HCT116 (cell line): ENCODE measurements around the gene PHYKPL. TPM values are rescaled to one million over a fixed set of nuclear protein-coding genes. Genes with fewer than 3 reads are reported as not detected.

Experiments used
- ATAC-seq: fragments of 200-7000 bp; cut with Tn5 transposase; 2 replicates; pipeline ENCODE4 v1.9.1; 2020; ENCODE audit warnings: mild to moderate bottlenecking, moderate library complexity
- BruUV-seq: library from RNA; stranded (reverse); fragments of 400-500 nt; replicated peaks from 2 replicates; lab custom pipeline; 2021; lab: Mats Ljungman, UMichigan
- CTCF ChIA-PET: fragments of 300-600 bp; sonication (Branson Sonifier 250); formaldehyde crosslinking; loops from one replicate; lab custom pipeline; 2021; ENCODE audit warnings: antibody characterized with exemption; lab: Charles Lee
- POLR2A ChIA-PET: fragments of 300-600, 350-600 bp; sonication (Branson Sonifier 250); formaldehyde crosslinking; loops from one replicate; lab custom pipeline; 2021; ENCODE audit warnings: antibody characterized with exemption; lab: Charles Lee
- RAD21 ChIA-PET, 2 experiments: fragments of 300-600 bp; sonication (Branson Sonifier 250); formaldehyde crosslinking; loops; one replicate each; lab custom pipeline; 2023; ENCODE audit warnings: low total read pairs in 2 of 2; ENCODE audit not compliant: uncharacterized antibody in 2 of 2, unreplicated experiment in 2 of 2, low non-redundant PET in 1 of 2; lab: Charles Lee
- DNase-seq: peaks from one replicate; pipeline ENCODE4 v3.0.0-alpha.2; 2010; ENCODE audit warnings: low read depth, low spot score
- H2AFZ ChIP-seq: fragments of 200-600 bp; shearing (Covaris generic), sonication (generic); 2 replicates; pipeline ENCODE4 v1.6.1; 2017; ENCODE audit warnings: low read depth, mixed run types, mixed read lengths, antibody characterized with exemption, low read length; ENCODE audit not compliant: poor library complexity, severe bottlenecking
- H3K27ac ChIP-seq: 2 replicates; pipeline ENCODE4 v1.5.1; 2012; ENCODE audit warnings: low read depth, low read length
- H3K27me3 ChIP-seq: fragments of 200-600 bp; sonication (generic); 2 replicates; pipeline ENCODE4 v1.6.1; 2016; ENCODE audit warnings: mixed run types, low read length, mixed read lengths; ENCODE audit not compliant: insufficient read depth
- H3K36me3 ChIP-seq, 2 experiments: fragments of 200-500 bp in 1 of 2; fragments of 200-600 bp in 1 of 2; sonication (Bioruptor generic) in 1 of 2; sonication (generic) in 1 of 2; 2 replicates each; pipeline versions ENCODE4 v1.5.1 to v1.6.1; 2014 to 2016; ENCODE audit warnings: low read length in 2 of 2, inconsistent platforms in 1 of 2, mixed read lengths in 1 of 2, mixed run types in 1 of 2; ENCODE audit not compliant: insufficient read depth in 2 of 2, control insufficient read depth in 1 of 2
- H3K4me1 ChIP-seq, 2 experiments: fragments of 200-600 bp in 1 of 2; sonication (generic) in 1 of 2; 2 replicates each; pipeline versions ENCODE4 v1.5.1 to v1.6.1; 2012 to 2017; ENCODE audit warnings: low read length in 2 of 2, inconsistent platforms in 1 of 2, mild to moderate bottlenecking in 1 of 2, mixed read lengths in 1 of 2, mixed run types in 1 of 2, moderate library complexity in 1 of 2; ENCODE audit not compliant: insufficient read depth in 2 of 2, control insufficient read depth in 1 of 2
- H3K4me2 ChIP-seq: fragments of 200-600 bp; sonication (generic); 2 replicates; pipeline ENCODE4 v1.6.1; 2017; ENCODE audit warnings: mixed run types, low read length, mixed read lengths
- H3K4me3 ChIP-seq, 2 experiments: fragments of 200-600 bp in 1 of 2; sonication (generic) in 1 of 2; replicated peaks in 1 of 2; 2 replicates each; pipeline ENCODE4 v1.5.1; 2011 to 2016; ENCODE audit warnings: low read length in 2 of 2, control low read depth in 1 of 2, low read depth in 1 of 2, mild to moderate bottlenecking in 1 of 2, mixed read lengths in 1 of 2, mixed run types in 1 of 2
- H3K79me2 ChIP-seq: fragments of 200-600 bp; sonication (generic); 2 replicates; pipeline ENCODE4 v1.6.1; 2017; ENCODE audit warnings: mild to moderate bottlenecking, mixed run types, low read length, moderate library complexity, mixed read lengths; ENCODE audit not compliant: insufficient read depth
- H3K9ac ChIP-seq: fragments of 200-600 bp; sonication (generic); 2 replicates; pipeline ENCODE4 v1.6.1; 2016; ENCODE audit warnings: low read length, mixed read lengths
- H3K9me2 ChIP-seq: fragments of 200-600 bp; sonication (generic), shearing (Covaris generic); 2 replicates; pipeline ENCODE4 v1.6.1; 2017; ENCODE audit warnings: mixed run types, mild to moderate bottlenecking, moderate library complexity; ENCODE audit not compliant: insufficient read depth
- H3K9me3 ChIP-seq, 2 experiments: fragments of 200-500 bp in 1 of 2; fragments of 200-600 bp in 1 of 2; sonication (Bioruptor generic) in 1 of 2; sonication (generic) in 1 of 2; 2 replicates each; pipeline ENCODE4 v1.6.1; 2014 to 2017; ENCODE audit warnings: low read length in 2 of 2, mixed read lengths in 2 of 2, inconsistent platforms in 1 of 2, low read depth in 1 of 2, mild to moderate bottlenecking in 1 of 2, mixed run types in 1 of 2, moderate library complexity in 1 of 2; ENCODE audit not compliant: control insufficient read depth in 1 of 2, insufficient read depth in 1 of 2
- H4K20me1 ChIP-seq: fragments of 200-600 bp; sonication (generic), shearing (Covaris generic); 2 replicates; pipeline ENCODE4 v1.6.1; 2017; ENCODE audit warnings: mixed run types, mild to moderate bottlenecking, moderate library complexity; ENCODE audit not compliant: insufficient read depth
- ATF3 ChIP-seq: IDR thresholded peaks from 2 replicates; pipeline ENCODE4 v1.6.1; 2012
- CBX3 ChIP-seq: IDR thresholded peaks from 2 replicates; pipeline ENCODE4 v1.6.1; 2012; ENCODE audit warnings: low read depth
- CTCF ChIP-seq, 3 experiments: fragments of 200-600 bp in 1 of 3; sonication (generic) in 1 of 3; IDR thresholded peaks in 2 of 3; conservative IDR thresholded peaks in 1 of 3; 2 replicates each; pipeline ENCODE4 v1.5.1; 2012 to 2017; ENCODE audit warnings: low read depth in 2 of 3, low read length in 2 of 3, antibody characterized with exemption in 1 of 3, borderline replicate concordance in 1 of 3, control low read depth in 1 of 3, mild to moderate bottlenecking in 1 of 3, mixed read lengths in 1 of 3, mixed run types in 1 of 3, moderate library complexity in 1 of 3; ENCODE audit not compliant: insufficient read depth in 1 of 3
- ELF1 ChIP-seq: IDR thresholded peaks from 2 replicates; pipeline ENCODE4 v1.6.1; 2012; ENCODE audit warnings: low read depth, borderline replicate concordance
- EZH2 ChIP-seq: fragments of 200-600 bp; sonication (generic); IDR thresholded peaks from 2 replicates; pipeline ENCODE4 v1.6.1; 2017; ENCODE audit warnings: antibody characterized with exemption, mixed run types
- FOSL1 ChIP-seq: IDR thresholded peaks from 2 replicates; pipeline ENCODE4 v1.6.1; 2012; ENCODE audit warnings: low read depth
- RAD21 ChIP-seq: IDR thresholded peaks from 2 replicates; pipeline ENCODE4 v1.6.1; 2012; ENCODE audit warnings: low read depth, mild to moderate bottlenecking
- REST ChIP-seq: IDR thresholded peaks from 2 replicates; pipeline ENCODE4 v1.6.1; 2012; ENCODE audit warnings: low read depth
- SP1 ChIP-seq: IDR thresholded peaks from 2 replicates; pipeline ENCODE4 v1.6.1; 2012; ENCODE audit warnings: low read depth
- SRF ChIP-seq: IDR thresholded peaks from 2 replicates; pipeline ENCODE4 v1.6.1; 2012; ENCODE audit warnings: low read depth
- TCF7L2 ChIP-seq: IDR thresholded peaks from 2 replicates; pipeline ENCODE4 v1.7.0; 2011; ENCODE audit warnings: borderline replicate concordance, inconsistent platforms; ENCODE audit not compliant: insufficient read depth, insufficient read length; ENCODE audit errors: extremely low read depth
- ZBTB33 ChIP-seq: IDR thresholded peaks from 2 replicates; pipeline ENCODE4 v1.6.1; 2011; ENCODE audit warnings: mild to moderate bottlenecking, low read length, moderate library complexity; ENCODE audit not compliant: insufficient replicate concordance; ENCODE audit errors: extremely low read depth
- ZNF274 ChIP-seq: fragments of 200-500 bp; sonication (Bioruptor generic); IDR thresholded peaks from 2 replicates; pipeline ENCODE4 v1.6.1; 2014; ENCODE audit warnings: mild to moderate bottlenecking, low read depth, low read length, inconsistent platforms
- intact Hi-C: fragments of 100-400 bp; cut with micrococcal nuclease; formaldehyde crosslinking; loops from 2 replicates; pipeline ENCODE4 v1.10.0; 2022
- total RNA-seq: library from RNA; stranded (reverse); gene quantifications from one replicate; pipeline ENCODE4 v1.2.1, GENCODE V29; 2021; ENCODE audit not compliant: unreplicated experiment

Gene PHYKPL
- total RNA-seq, 1 experiment from 2014 or later: 57.8 TPM

- no peak for TF ChIP-seq ZBTB33
- no peak for TF ChIP-seq ATF3
- no peak for TF ChIP-seq FOSL1
Observed at GRCh38 chr5:178186427-178186826, 46.2 kb downstream of the PHYKPL start (continued).

GRCh38 chr5:178182158-178182876 is 50.3 kb downstream of the PHYKPL start:
- Histone ChIP-seq H3K9ac (no peak overlapping the region), H3K27ac (no peak overlapping the region), H3K4me2 (no peak overlapping the region), H3K9me3 (no peaks in the 10 kb centered on the region), H3K79me2 (no peaks in the 10 kb centered on the region), H3K27me3 (no peaks in the 10 kb centered on the region), H2AFZ (no peak overlapping the region), H3K4me3 (no peak overlapping the region), H3K9me2 (no peaks in the 10 kb centered on the region), H3K4me1 (no peaks in the 10 kb centered on the region), H3K36me3 (no peaks in the 10 kb centered on the region), H4K20me1 (no peaks in the 10 kb centered on the region)
- intact Hi-C loops: no loop called here
- BruUV-seq: no TSS peak
- no peak for TF ChIP-seq CTCF (IDR thresholded peaks at IDR 0.05 in 2 of 3, conservative IDR thresholded peaks at IDR 0.05 in 1 of 3; ENCODE audit: borderline replicate concordance in 1 of 3, insufficient read depth in 1 of 3, low read depth in 2 of 3, low read length in 2 of 3)
- no peak for TF ChIP-seq TCF7L2
- no peak for TF ChIP-seq SRF
- TF ChIP-seq CBX3: no peak
- no peak for TF ChIP-seq ZNF274
- no peak for TF ChIP-seq FOSL1
- no peak for TF ChIP-seq ELF1
- no peak for TF ChIP-seq REST
- no peak for TF ChIP-seq EZH2
- TF ChIP-seq SP1: no peak
- TF ChIP-seq RAD21: no peak
- CTCF ChIA-PET: no interaction called here
- RAD21 ChIA-PET: no interaction called here
- ATAC-seq: no peak
- POLR2A ChIA-PET: no interaction called here
- DNase-seq: no peak
